Astrocyte (in vitro differentiated cells and primary cell): ENCODE results near the gene STARD13. TPM values are rescaled to one million over a fixed set of nuclear protein-coding genes. Genes with fewer than 3 reads are reported as not detected.

ENCODE experiments used
- DNase-seq: peaks from one replicate; pipeline ENCODE4 v3.0.0-alpha.2; 2010; ENCODE audit warnings: low read depth
- FAIRE-seq: peaks from 2 replicates; lab custom pipeline; 2011; peaks lifted over from hg19 to GRCh38; lab: Jason Lieb, UNC
- H2AFZ ChIP-seq: 2 replicates; pipeline ENCODE4 v1.6.0; 2012; ENCODE audit warnings: low read depth, low read length, inconsistent platforms
- H3K27ac ChIP-seq: 2 replicates; pipeline ENCODE4 v1.5.1; 2011; ENCODE audit warnings: low read depth, low read length, inconsistent platforms
- H3K27me3 ChIP-seq: 2 replicates; pipeline ENCODE4 v1.6.0; 2011; ENCODE audit warnings: low read length, inconsistent platforms; ENCODE audit not compliant: insufficient read depth
- H3K36me3 ChIP-seq: 2 replicates; pipeline ENCODE4 v1.5.1; 2011; ENCODE audit warnings: low read length, inconsistent platforms; ENCODE audit not compliant: insufficient read depth
- H3K4me1 ChIP-seq: 2 replicates; pipeline ENCODE4 v1.5.1; 2011; ENCODE audit warnings: low read length, inconsistent platforms; ENCODE audit not compliant: insufficient read depth
- H3K4me2 ChIP-seq: 2 replicates; pipeline ENCODE4 v1.6.0; 2012; ENCODE audit warnings: low read length, inconsistent platforms
- H3K4me3 ChIP-seq: 2 replicates; pipeline ENCODE4 v1.5.1; 2011; ENCODE audit warnings: low read depth, mild to moderate bottlenecking, low read length, inconsistent platforms; ENCODE audit not compliant: insufficient read depth
- H3K79me2 ChIP-seq: 2 replicates; pipeline ENCODE4 v1.6.0; 2012; ENCODE audit warnings: mild to moderate bottlenecking, low read length, inconsistent platforms; ENCODE audit not compliant: insufficient read depth
- H3K9ac ChIP-seq: 2 replicates; pipeline ENCODE4 v1.6.0; 2012; ENCODE audit warnings: mild to moderate bottlenecking, low read length, inconsistent platforms
- H3K9me3 ChIP-seq: 2 replicates; pipeline ENCODE4 v1.5.1; 2012; ENCODE audit warnings: low read depth, mild to moderate bottlenecking, low read length, inconsistent platforms; ENCODE audit not compliant: insufficient read depth
- H4K20me1 ChIP-seq: 2 replicates; pipeline ENCODE4 v1.6.0; 2012; ENCODE audit warnings: low read length, inconsistent platforms; ENCODE audit not compliant: insufficient read depth
- H3K27ac Mint-ChIP-seq: one replicate; pipeline ENCODE4 v1.8.0; 2021; ENCODE audit warnings: mild to moderate bottlenecking, mixed read lengths; ENCODE audit not compliant: unreplicated experiment
- H3K27me3 Mint-ChIP-seq: one replicate; pipeline ENCODE4 v1.8.0; 2021; ENCODE audit warnings: low read depth, mixed read lengths; ENCODE audit not compliant: unreplicated experiment
- H3K36me3 Mint-ChIP-seq: one replicate; pipeline ENCODE4 v1.8.0; 2021; ENCODE audit warnings: low read depth, mixed read lengths; ENCODE audit not compliant: unreplicated experiment
- H3K4me1 Mint-ChIP-seq: one replicate; pipeline ENCODE4 v1.8.0; 2021; ENCODE audit warnings: low read depth, mixed read lengths; ENCODE audit not compliant: unreplicated experiment
- H3K4me3 Mint-ChIP-seq: one replicate; pipeline ENCODE4 v1.8.0; 2021; ENCODE audit warnings: mild to moderate bottlenecking, moderate library complexity, mixed read lengths; ENCODE audit not compliant: unreplicated experiment
- H3K9me3 Mint-ChIP-seq: one replicate; pipeline ENCODE4 v1.8.0; 2021; ENCODE audit warnings: mild to moderate bottlenecking, mixed read lengths; ENCODE audit not compliant: unreplicated experiment
- EZH2 ChIP-seq: IDR thresholded peaks from 2 replicates; pipeline ENCODE4 v1.6.1; 2012; ENCODE audit warnings: mild to moderate bottlenecking, low read length, inconsistent platforms; ENCODE audit not compliant: insufficient read depth
- total RNA-seq: library from RNA; stranded (reverse); gene quantifications from 2 replicates; pipeline ENCODE4 v1.2.1, GENCODE V29; 2021
- TF ChIP-seq, protein P1 (sequence below): IDR thresholded peaks from 2 replicates; pipeline ENCODE4 v1.5.1; 2011; ENCODE audit warnings: low read depth, mild to moderate bottlenecking, inconsistent platforms, low read length, moderate library complexity; ENCODE audit not compliant: insufficient read depth

The STARD13 gene
- total RNA-seq, 1 donor from 2014 or later: 30.1 TPM

- peak overlapping the region; percentile 39 for H3K9ac ChIP-seq
- no peaks in the 10 kb centered on the region for H3K27me3 ChIP-seq
- peaks cover 47% of the 10 kb centered on the region for H3K4me1 ChIP-seq
- peaks cover 35% of the 10 kb centered on the region for H3K36me3 Mint-ChIP-seq
- DNase-seq (peak; percentile 69), FAIRE-seq (no peak)
- peaks cover 2% of the 10 kb centered on the region for H3K9me3 Mint-ChIP-seq
- no peak overlapping the region for H3K4me3 ChIP-seq
- H3K4me2 ChIP-seq: peak overlapping the region; percentile 10
- no peaks in the 10 kb centered on the region for H4K20me1 ChIP-seq
- TF ChIP-seq, protein P1, sequence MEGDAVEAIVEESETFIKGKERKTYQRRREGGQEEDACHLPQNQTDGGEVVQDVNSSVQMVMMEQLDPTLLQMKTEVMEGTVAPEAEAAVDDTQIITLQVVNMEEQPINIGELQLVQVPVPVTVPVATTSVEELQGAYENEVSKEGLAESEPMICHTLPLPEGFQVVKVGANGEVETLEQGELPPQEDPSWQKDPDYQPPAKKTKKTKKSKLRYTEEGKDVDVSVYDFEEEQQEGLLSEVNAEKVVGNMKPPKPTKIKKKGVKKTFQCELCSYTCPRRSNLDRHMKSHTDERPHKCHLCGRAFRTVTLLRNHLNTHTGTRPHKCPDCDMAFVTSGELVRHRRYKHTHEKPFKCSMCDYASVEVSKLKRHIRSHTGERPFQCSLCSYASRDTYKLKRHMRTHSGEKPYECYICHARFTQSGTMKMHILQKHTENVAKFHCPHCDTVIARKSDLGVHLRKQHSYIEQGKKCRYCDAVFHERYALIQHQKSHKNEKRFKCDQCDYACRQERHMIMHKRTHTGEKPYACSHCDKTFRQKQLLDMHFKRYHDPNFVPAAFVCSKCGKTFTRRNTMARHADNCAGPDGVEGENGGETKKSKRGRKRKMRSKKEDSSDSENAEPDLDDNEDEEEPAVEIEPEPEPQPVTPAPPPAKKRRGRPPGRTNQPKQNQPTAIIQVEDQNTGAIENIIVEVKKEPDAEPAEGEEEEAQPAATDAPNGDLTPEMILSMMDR: no peak
- TF ChIP-seq EZH2: no peak
- H3K4me3 Mint-ChIP-seq: no peak overlapping the region
- H3K27ac Mint-ChIP-seq: peak overlapping the region; percentile 74
- peaks cover 2% of the 10 kb centered on the region for H3K79me2 ChIP-seq
- no peaks in the 10 kb centered on the region for H3K27me3 Mint-ChIP-seq
- no peak overlapping the region for H2AFZ ChIP-seq
- peak overlapping the region; percentile 50 for H3K27ac ChIP-seq
- H3K9me3 ChIP-seq: no peaks in the 10 kb centered on the region
- H3K4me1 Mint-ChIP-seq: peaks cover 39% of the 10 kb centered on the region
- H3K36me3 ChIP-seq: peaks cover 18% of the 10 kb centered on the region
Measured at GRCh38 chr13:33123066-33123859, 162.3 kb downstream of the STARD13 start.

GRCh38 chr13:33119856-33120543 lies 165.6 kb downstream of the STARD13 start:
- H4K20me1 ChIP-seq: no peaks in the 10 kb centered on the region
- no peaks in the 10 kb centered on the region for H3K9me3 Mint-ChIP-seq
- H3K36me3 Mint-ChIP-seq: peaks cover 34% of the 10 kb centered on the region
- TF ChIP-seq, protein P1: no peak
- no peak for TF ChIP-seq EZH2
- no peak overlapping the region for H3K4me3 Mint-ChIP-seq
- FAIRE-seq: no peak
- H3K79me2 ChIP-seq: no peaks in the 10 kb centered on the region
- H3K27ac ChIP-seq: peak overlapping the region; percentile 54
- H3K9ac ChIP-seq: peak overlapping the region; percentile 1
- H3K27me3 Mint-ChIP-seq: no peaks in the 10 kb centered on the region
- no peak overlapping the region for H3K4me3 ChIP-seq
- H2AFZ ChIP-seq: no peak overlapping the region
- no peaks in the 10 kb centered on the region for H3K27me3 ChIP-seq
- peak; percentile 73 for DNase-seq
- peak overlapping the region; percentile 20 for H3K27ac Mint-ChIP-seq
- H3K4me1 Mint-ChIP-seq: peaks cover 13% of the 10 kb centered on the region
- H3K36me3 ChIP-seq: peaks cover 37% of the 10 kb centered on the region
- H3K9me3 ChIP-seq: no peaks in the 10 kb centered on the region
- peak overlapping the region; percentile 11 for H3K4me2 ChIP-seq
- H3K4me1 ChIP-seq: peaks cover 26% of the 10 kb centered on the region
